CD4-positive, alpha-beta T cell treated with Interleukin-21 for 1 hour (primary cell): Measurements from ENCODE around the gene MAP3K7CL.

Experiments
- DNase-seq: peaks from one replicate; pipeline ENCODE4 v3.0.0-alpha.2; 2020

MAP3K7CL gene, protein sequence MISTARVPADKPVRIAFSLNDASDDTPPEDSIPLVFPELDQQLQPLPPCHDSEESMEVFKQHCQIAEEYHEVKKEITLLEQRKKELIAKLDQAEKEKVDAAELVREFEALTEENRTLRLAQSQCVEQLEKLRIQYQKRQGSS

DNA sequence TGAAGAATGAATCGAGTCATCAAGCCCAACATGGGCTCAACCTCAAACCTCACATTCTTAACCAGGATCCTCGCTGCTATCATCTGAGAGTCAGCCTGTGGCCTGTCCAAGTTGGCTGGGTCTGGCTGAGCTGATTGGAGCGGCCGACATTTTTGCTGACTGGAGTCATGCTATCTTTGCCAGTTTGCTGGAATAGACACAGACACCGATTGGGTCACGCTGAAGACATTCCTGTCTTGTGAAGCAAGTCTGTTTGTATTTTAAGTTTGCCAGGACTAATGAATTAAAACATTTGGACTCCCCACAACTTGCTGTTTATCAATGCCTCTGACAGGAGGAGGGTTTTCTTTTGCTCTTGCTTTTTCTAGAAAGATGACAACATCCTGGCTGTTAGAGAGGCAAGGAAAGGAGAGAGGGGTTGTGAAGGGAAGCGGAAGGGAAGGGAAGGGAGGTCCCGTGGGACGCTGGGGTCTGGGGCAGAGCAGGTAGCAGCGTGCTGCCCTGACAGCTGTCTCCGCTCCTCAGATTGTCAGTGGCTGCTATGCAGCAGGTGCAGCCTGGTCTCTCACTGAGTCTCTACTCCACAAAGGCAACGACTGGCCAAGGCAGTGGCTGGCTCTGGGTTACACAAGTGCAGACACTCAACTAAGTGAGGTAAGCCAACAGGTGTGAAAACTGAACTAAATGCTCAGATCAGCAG lies at the start of gene MAP3K7CL:
TSS of gene MAP3K7CL (plus strand) at position 375 of the 700 bp plus-strand sequence. CDS start 2,701 bp downstream, outside the sequence.
- no peak for DNase-seq

- no peak for DNase-seq
These were observed 48.2 kb upstream of the MAP3K7CL start for GRCh38 chr21:29082046-29082815.

GRCh38 chr21:29083306-29083705 lies 47.1 kb upstream of the MAP3K7CL start:
- no peak for DNase-seq

- no peak for DNase-seq
These were observed 46.1 kb upstream of the MAP3K7CL start for GRCh38 chr21:29084372-29084771.

DNA sequence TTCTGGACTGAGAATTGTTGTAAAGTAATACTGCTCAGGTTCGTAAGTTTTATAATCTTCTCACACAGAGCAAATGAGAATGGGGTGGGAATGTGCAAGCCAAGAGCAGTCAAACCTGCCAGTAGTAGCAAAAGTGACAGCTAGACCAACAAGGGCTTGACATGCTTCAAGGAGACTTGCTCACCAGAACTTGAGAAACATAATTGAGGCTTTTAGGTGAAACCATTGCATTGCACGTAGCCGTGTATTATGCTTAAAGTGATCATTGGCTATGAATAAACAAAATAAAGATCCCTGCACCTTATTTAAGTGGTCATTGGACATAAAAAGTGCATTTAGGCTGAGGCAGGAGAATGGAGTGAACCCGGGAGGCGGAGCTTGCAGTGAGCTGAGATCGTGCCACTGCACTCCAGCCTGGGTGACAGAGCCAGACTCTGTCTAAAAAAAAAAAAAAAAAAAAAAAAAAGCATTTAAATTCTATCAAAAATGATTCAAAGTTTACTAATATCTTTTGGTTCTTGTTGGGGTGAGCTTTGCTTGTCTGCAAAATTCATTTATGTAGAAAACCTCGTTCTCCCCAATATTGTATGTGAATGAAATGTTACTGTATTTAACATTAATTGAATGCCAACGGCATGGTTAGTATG lies 45.2 kb upstream of the MAP3K7CL start:
- no peak for DNase-seq

- DNase-seq, result no peak
These were observed 39.4 kb upstream of the MAP3K7CL start for GRCh38 chr21:29091033-29091432.

DNA sequence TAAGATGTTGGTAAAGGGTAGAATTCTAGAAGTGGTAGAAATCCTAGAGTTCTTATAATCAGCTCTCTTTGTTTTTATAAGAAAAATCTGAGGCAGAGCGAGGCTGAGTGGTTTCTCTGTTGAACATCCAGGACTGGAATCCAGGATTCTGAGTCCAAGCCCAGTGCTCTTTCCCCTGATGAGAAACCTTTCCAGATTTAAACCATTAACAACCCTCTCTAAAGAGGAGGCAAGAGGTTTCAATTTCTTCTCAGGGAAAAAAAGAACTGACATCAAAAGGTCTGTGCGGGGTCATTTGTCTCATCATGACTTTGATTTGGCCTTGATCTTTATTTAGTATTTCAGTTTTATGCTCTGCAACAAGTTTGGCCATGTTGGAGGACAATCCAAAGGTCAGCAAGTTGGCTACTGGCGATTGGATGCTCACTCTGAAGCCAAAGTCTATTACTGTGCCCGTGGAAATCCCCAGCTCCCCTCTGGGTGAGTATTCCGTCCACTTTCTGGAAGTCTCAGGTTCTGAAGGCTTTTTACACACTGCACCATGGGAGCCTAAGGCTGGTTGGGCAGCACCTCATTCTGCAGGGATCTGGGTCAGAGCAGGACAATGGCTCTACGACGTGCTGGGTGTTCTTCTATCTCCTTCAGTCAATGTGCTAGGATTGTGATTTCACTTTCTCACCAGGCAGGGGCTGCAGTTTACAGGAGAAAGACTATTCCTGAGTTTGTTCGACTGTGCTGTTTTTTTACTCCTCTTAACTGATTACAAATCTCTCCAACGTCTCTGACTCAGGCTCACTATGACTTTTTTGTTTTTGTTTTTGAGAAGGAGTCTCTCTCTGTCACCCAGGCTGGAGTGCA lies 38.1 kb upstream of the MAP3K7CL start:
- no peak for DNase-seq

GRCh38 chr21:29096218-29097015 lies 34.0 kb upstream of the MAP3K7CL start:
- no peak for DNase-seq

DNA sequence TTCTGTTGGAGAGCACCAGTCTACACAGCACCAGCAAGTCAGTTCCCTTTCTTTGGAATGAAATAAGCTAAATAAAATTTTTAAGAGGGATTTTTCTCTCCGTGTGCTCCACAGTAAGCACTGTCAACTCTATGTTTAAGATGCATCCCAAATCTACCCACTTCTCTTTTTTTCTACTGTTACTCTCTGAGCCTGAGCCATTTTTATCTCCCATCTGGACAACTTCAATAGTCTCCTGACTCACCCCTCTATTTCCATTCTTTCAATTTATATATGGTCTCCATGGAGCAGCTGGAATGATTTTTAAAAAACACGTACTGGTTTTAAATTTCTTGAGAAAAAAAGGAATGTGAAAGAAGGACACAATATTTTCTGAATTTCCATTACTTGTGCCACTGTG lies 32.3 kb upstream of the MAP3K7CL start:
- DNase-seq, result no peak

- no peak for DNase-seq
These were observed 27.6 kb upstream of the MAP3K7CL start for GRCh38 chr21:29102791-29103257.

DNA sequence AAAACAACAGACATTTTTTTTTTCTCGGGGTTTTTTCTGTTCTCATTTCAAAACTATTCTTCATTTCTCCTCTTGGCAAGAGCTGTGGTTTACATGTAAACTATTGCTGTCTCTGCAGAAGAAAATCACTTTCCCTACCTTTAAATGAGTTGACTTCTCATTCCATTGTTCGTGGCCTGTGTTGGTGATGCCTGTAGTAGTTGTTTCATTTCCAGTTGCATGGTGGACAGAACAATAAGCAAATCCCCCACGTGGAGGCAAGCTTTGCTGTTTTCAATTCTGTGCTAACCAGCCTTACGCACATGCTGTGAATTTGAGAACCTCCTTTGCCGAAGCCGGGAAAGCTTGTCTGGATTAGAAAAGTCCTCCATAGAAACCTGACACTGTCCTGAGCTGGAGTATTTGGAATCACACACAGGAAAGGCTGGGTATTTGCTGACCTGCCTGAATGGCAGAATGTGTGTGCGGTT lies 26.2 kb upstream of the MAP3K7CL start:
- DNase-seq, result no peak

DNA sequence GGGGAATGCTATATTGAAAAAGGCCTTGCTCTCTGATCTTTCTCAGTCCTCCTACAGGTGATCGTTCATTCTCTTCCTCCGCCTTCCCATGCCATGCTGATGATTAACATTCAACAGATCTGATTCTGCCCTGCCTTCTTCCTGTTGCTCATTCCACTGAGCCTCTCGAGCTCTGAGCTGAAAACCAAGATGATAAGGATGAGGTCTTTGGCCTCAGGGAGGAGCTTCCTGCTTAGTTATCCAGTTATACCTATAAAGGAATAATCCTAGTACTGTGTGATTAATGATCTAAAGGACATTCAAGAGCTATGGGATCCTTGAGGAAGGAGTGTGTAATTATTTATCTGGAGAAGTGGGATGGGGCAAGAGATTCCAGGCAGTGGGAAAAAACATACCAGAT lies 25.2 kb upstream of the MAP3K7CL start:
- no peak for DNase-seq

DNA sequence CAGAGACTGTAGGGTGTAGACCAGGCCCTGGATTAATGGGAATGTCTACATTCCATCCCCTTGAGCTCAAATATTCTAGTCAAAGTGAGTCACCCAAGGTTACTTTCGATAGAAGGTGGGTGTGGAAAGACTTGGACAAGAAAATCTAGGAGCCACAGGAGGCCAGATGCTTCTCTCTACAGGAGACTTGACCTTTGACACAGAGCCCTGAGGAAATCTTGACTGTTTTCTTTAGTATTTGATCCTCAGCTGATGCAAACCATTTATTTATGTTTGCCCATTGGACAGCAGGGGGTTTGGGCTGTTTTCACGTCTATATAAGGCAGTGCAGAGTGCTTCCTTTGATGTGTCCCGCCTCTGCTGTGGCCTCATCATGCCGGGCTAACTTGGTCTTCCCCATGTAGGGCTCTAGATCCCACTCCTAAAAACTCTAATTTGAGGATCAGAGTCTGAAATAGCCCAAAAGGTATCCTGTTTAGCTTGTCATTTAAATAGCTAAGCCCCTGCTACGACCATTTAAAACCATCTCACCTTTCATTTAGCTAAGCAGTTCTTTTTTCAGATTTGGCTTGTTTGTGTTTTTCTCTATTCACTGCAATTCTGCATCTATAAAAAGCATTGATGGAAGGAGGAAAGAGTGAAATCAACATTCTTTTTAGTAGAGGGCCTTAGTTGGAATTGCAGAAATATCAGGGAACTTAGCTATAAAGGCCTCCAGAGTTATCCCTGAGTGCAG lies 15.5 kb upstream of the MAP3K7CL start:
- no peak for DNase-seq

GRCh38 chr21:29115899-29116298 lies 14.5 kb upstream of the MAP3K7CL start:
- DNase-seq, result no peak

DNA sequence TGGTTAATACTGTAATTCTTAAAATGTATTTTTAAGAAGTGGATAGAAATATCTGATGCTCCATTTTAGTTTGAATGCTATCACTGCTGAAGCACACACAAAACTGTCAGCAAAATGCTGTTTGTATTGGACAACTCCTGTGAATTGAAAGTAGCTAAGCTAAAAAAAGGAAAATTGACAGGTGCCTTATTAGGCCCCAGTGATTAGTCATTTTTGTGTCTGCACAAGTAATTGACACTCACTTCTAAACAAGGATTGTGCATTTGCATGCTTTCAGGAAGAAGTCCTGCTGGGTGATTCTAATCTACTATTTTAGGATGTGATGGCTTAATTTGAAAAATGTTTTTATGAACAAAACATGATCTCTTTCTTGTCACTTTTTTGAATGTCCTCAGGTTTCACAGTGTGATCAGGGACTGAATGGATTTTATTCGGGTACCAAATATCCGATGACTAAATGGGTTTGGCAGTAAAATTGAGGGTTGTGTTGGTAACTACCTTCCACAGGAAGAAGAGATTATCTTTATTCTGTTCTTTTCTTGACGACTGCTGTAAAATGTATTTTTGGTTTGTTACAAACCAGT lies 13.0 kb upstream of the MAP3K7CL start:
- no peak for DNase-seq

DNA sequence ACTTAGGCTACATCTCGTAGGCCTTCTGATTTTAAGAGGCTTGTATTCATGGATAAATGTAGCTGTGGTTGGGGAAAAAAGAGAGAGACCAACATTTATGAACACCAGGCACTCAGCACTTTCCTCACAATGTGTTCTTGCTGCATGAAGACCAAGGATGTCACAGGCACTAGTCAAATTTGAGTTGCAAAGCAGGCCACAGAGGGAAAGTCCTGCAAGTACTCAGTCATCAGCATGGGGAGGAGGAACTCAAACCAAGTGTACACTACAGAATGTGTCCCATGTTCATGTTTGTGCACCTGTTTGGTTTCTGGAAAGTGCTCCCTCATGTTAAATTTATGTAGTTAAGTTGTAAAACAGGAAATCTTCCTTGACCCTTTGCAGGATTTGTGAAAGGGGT lies 8.7 kb upstream of the MAP3K7CL start:
- DNase-seq, result no peak

GRCh38 chr21:29124645-29125044 lies 5.8 kb upstream of the MAP3K7CL start:
- no peak for DNase-seq

- DNase-seq, result no peak
These were observed 5.3 kb upstream of the MAP3K7CL start for GRCh38 chr21:29125191-29125590.

GRCh38 chr21:29125979-29126378 lies 4.5 kb upstream of the MAP3K7CL start:
- DNase-seq, result no peak

DNA sequence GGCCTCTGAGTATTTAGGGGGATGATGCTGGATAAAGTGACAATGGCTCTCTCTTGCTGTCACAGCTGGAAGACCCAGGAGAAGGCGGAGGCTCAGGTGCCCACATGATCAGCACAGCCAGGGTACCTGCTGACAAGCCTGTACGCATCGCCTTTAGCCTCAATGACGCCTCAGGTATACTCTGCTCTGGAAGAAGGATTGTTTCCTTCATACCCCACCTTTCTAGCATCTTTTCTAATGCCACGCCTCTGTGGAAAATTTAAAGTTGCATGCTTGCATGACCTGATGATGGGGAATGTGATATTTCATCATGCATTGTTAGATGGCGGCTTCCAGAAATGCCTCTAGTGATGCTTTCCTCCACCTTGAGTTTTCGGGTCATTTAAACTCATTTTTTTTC lies 2.8 kb downstream of the MAP3K7CL start:
- no peak for DNase-seq
